Ascending aorta (tissue), 2 donors: Measurements from ENCODE around the gene CIAO1. TPM values are rescaled to one million over a fixed set of nuclear protein-coding genes. Genes with fewer than 3 reads are reported as not detected.

Experiments
- DNase-seq, 2 donors: peaks; one replicate each; pipeline ENCODE4 v3.0.0-alpha.2; 2019; ENCODE audit warnings: low spot score in 2 of 2
- H3K27ac ChIP-seq, 2 donors: fragments of 200-600 bp; sonication (generic); one replicate each; pipeline ENCODE4 v1.5.1; 2016 to 2017; ENCODE audit warnings: mild to moderate bottlenecking in 1 of 2
- H3K27me3 ChIP-seq: fragments of 200-600 bp; sonication (generic); one replicate; pipeline ENCODE4 v1.5.1; 2017
- H3K36me3 ChIP-seq, 2 donors: fragments of 200-600 bp; sonication (generic); one replicate each; pipeline ENCODE4 v1.5.1; 2016
- H3K4me1 ChIP-seq, 2 donors: fragments of 200-600 bp; sonication (generic); one replicate each; pipeline ENCODE4 v1.5.1; 2016 to 2017; ENCODE audit warnings: mild to moderate bottlenecking in 1 of 2
- H3K4me3 ChIP-seq, 2 donors: fragments of 200-600 bp; sonication (generic); one replicate each; pipeline ENCODE4 v1.5.1; 2016 to 2017; ENCODE audit warnings: mild to moderate bottlenecking in 1 of 2
- H3K9me3 ChIP-seq, 2 donors: fragments of 200-600 bp; sonication (generic); one replicate each; pipeline ENCODE4 v1.5.1; 2016
- CTCF ChIP-seq, 3 experiments: fragments of 200-600 bp in 2 of 3; fragments of 450-650 bp in 1 of 3; sonication (generic) in 2 of 3; IDR thresholded peaks; one replicate each; pipeline ENCODE4 v1.5.1; 2016 to 2019; ENCODE audit warnings: antibody characterized with exemption in 3 of 3, mild to moderate bottlenecking in 1 of 3, moderate library complexity in 1 of 3
- intact Hi-C: fragments of 100-400 bp; cut with DNase I; formaldehyde crosslinking; loops from one replicate; pipeline ENCODE4 v1.15.1; 2023
- total RNA-seq: library from RNA; depleted of rRNA; stranded (reverse); fragments of >200 nt; gene quantifications from one replicate; pipeline ENCODE4 v1.1.0, GENCODE V29; 2016

The CIAO1 gene
- total RNA-seq, 1 donor from 2014 or later, result 127 TPM

DNA sequence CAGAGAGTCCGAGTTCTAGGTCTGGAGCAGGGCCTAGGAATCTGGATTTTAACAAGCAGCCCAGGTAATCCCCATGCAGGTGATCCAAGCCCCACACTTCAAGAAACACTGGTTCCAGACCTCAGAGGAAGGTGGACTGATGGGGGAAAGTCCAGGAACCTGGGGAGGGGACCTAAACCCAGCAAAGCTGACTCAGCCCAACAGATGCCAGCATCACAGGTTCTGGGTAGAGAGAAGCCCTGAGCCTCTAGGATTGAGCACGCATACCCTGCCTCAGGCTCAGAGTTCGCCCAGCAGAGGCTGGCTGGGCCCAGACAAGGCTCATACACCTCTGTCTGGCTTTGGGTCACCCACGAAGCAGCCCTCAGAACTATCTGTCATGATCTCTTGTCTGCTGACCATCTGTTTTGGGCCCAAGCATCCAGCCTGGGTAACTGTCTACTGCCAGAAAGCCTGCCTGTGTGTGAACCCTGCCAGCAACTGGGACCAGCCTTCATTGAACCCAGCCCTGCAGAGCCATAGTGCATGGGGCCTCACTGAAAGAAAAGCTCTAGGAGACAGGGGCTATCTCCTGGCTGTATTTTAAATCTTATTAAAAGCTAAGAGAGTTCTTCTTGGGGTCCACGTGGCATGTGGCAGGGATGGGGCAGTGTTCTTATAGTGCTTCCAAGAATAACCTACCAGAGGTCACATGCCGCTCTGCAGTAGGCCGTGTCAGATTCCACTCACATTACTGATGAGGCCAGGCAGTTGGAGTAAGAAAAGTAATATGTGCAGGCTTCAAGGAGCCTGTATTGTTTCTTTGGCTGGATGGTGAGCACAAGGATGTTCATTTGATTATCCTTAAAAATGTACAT lies 7.6 kb upstream of the CIAO1 start:
- no peaks in the 10 kb centered on the region for H3K9me3 ChIP-seq
- H3K4me1 ChIP-seq, result peaks cover 26 to 51% of the 10 kb centered on the region in 2 donors
- no peak overlapping the region for H3K4me3 ChIP-seq
- H3K27ac ChIP-seq, result peak overlapping the region; percentile 82 to 90
- DNase-seq, result no peak
- no peaks in the 10 kb centered on the region for H3K27me3 ChIP-seq
- H3K36me3 ChIP-seq, result peaks cover 27 to 29% of the 10 kb centered on the region in 2 donors
- no peak for TF ChIP-seq CTCF (IDR thresholded peaks at IDR 0.05)
- intact Hi-C loops, result no loop called here

DNA sequence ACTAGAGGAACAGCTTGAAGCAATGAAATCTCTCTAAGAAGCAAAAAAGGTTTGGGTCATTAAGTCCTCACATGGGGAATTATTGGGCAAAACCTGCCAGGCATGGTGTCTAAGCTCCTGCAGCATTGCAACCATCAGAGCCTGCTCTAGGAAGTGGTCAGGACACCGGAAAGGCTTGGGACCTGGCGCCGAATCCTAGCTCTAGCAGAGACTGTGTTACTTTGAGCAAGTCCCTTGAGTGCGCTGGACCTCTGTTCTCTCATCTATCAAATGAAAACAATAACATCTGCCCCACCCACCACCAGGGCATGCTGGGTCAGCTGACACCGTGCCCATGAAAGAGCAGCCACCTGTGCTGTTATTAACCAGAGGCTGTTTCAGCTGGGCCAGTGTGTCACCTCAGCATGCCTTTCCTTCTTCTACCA lies 6.5 kb upstream of the CIAO1 start:
- no peak for DNase-seq
- peaks cover 16 to 17% of the 10 kb centered on the region in 2 donors for H3K36me3 ChIP-seq
- peak overlapping the region; percentile 82 to 90 for H3K27ac ChIP-seq
- H3K9me3 ChIP-seq, result no peaks in the 10 kb centered on the region
- TF ChIP-seq CTCF (IDR thresholded peaks at IDR 0.05), result no peak
- peak overlapping the region in 1 of 2 donors; percentile 4 for H3K4me3 ChIP-seq
- peaks cover 33 to 62% of the 10 kb centered on the region in 2 donors for H3K4me1 ChIP-seq
- intact Hi-C loops, result no loop called here
- no peaks in the 10 kb centered on the region for H3K27me3 ChIP-seq

- H3K27ac ChIP-seq, result peak overlapping the region; percentile 82 to 90
- peak in 2 of 3 experiments; percentile 26 to 37 for TF ChIP-seq CTCF (IDR thresholded peaks at IDR 0.05)
- intact Hi-C loops, result loop anchor here (10.0 kb wide), 5 partner anchors 266 to 1404 kb away; partner anchors contain the start of genes ACTR1B, ANKRD36C, C2orf92 and CNNM3
Measured at GRCh38 chr2:96260387-96261260, 5.4 kb upstream of the CIAO1 start.

DNA sequence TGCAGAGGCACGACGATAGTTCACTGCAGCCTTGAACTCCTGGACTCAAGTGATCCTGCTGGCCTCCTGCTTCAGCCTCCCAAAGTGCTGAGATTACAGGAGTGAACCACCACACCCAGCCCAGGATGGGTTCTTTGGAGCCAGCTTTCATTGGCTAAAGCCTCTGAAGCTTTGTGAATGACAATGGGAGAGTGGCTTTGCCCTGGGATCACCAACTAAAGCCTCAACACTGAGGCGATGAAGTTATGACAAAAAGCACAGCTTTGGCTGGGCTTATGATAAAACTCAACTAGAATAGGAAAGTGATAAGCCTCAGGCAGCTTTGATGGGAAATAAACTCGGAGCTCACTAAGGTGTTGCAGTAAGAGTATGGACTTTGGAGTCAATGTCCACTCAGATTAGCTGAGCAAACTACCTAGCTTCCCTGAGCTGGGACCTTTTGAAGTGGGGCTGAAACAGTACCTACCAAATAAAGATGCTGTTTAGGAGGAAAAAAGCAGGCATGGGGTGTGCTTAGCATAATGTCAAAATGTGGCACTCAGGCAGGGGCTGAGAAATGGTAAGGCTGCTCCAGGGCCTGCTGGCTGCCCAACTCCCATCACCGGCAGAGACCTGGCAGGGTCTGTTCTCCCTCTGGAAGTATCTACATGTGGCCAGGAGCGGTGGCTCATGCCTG lies 4.6 kb upstream of the CIAO1 start:
- Histone ChIP-seq H3K27me3 (no peaks in the 10 kb centered on the region), H3K9me3 (no peaks in the 10 kb centered on the region), H3K36me3 (no peaks in the 10 kb centered on the region), H3K4me3 (no peak overlapping the region), H3K27ac (peak overlapping the region; percentile 82 to 90), H3K4me1 (peaks cover 39 to 65% of the 10 kb centered on the region in 2 donors)
- DNase-seq, result no peak
- intact Hi-C loops, result loop anchor here (10.0 kb wide), 5 partner anchors 267 to 1403 kb away; partner anchors contain the start of genes ACTR1B, ANKRD36C, C2orf92 and CNNM3
- TF ChIP-seq CTCF (IDR thresholded peaks at IDR 0.05), result no peak

More at GRCh38 chr2:96260387-96261260, 5.4 kb upstream of the CIAO1 start:
- Histone ChIP-seq H3K9me3 (no peaks in the 10 kb centered on the region), H3K4me3 (no peak overlapping the region), H3K4me1 (peaks cover 39 to 64% of the 10 kb centered on the region in 2 donors), H3K27me3 (no peaks in the 10 kb centered on the region), H3K36me3 (peaks cover 5 to 6% of the 10 kb centered on the region in 2 donors)
- peak; percentile 52 to 88 for DNase-seq

DNA sequence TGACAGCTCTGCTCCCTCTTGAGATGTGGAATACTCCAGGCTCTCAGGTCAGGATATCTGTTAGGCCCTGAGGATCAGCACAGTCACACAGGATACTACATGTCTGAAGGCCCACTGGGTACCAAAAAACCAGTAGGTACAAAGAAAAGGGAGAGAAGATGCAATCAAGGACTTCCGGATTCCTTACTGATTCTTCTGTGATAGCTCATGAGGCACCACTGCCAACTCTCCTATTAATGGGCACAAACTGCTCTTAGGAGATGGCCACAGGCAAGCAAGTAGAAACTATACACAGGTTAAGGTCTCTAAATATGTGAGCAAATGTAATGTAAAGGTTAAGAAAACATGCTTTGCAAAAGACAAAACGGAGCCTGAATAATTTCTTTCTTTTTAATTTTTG lies 3.7 kb upstream of the CIAO1 start:
- TF ChIP-seq CTCF (IDR thresholded peaks at IDR 0.05), result no peak
- intact Hi-C loops, result loop anchor here (10.0 kb wide), 5 partner anchors 268 to 1402 kb away; partner anchors contain the start of genes ACTR1B, ANKRD36C, C2orf92 and CNNM3
- peaks cover 39 to 71% of the 10 kb centered on the region in 2 donors for H3K4me1 ChIP-seq
- H3K4me3 ChIP-seq, result no peak overlapping the region
- no peak for DNase-seq
- no peaks in the 10 kb centered on the region for H3K9me3 ChIP-seq
- no peak overlapping the region for H3K27ac ChIP-seq
- no peaks in the 10 kb centered on the region for H3K36me3 ChIP-seq
- H3K27me3 ChIP-seq, result no peaks in the 10 kb centered on the region
